Activated effector memory CD4-positive, alpha-beta T cell treated with anti-CD3 and anti-CD28 coated beads, Interleukin-2, amount 50 U/mL, for 16 hours (primary cell): ENCODE results near the gene SCML1.

Experiments
- DNase-seq: peaks from one replicate; pipeline ENCODE4 v3.0.0-alpha.2; 2020

Gene SCML1

GRCh38 chrX:17801431-17801830, 64.1 kb downstream of the SCML1 start:
- DNase-seq, result no peak

DNA sequence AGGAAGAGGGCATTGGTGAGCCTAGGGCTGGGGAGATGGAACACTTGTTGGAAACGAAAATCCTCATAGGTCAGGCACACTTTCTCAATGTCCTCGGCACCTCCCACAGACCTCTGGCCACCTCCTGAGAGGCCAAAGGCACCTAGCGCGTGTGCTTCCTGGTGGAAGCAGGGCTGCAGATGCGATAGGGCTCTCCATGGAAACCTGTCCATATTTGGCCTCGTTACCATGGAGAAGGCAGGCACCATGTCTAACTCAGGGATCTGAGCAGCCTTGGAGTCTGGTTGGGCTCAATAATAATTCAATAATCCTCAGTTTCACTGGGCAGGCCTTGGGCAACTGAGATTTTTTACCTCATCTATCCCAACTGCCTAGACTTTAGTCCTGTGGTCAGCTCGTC, 65.5 kb downstream of the SCML1 start:
- no peak for DNase-seq

DNA sequence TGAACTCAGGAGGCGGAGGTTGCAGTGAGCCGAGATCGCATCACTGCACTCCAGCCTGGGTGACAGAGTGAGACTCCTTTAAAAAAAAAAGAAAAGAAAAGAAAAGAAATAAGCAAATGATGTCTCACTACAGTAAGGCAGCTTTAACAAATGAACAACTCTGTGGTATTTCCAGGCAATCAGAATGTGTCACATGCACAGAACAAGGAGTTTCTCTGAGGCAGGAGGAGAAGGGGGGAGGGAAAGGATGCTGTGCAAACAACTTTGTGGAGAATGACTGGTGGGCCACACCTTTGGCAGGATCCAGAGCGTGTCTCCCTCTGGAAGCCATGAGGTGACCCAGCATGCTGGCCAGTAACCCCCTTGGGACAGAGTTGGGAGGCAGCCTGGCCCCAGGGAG, 66.2 kb downstream of the SCML1 start:
- no peak for DNase-seq
